ENCODE measurements around the gene LSP1. TPM values are rescaled to one million over a fixed set of nuclear protein-coding genes. Genes with fewer than 3 reads are reported as not detected.

LSP1 gene
- total RNA-seq, 2 experiments from 2014 or later = 232 to 303 TPM

DNA sequence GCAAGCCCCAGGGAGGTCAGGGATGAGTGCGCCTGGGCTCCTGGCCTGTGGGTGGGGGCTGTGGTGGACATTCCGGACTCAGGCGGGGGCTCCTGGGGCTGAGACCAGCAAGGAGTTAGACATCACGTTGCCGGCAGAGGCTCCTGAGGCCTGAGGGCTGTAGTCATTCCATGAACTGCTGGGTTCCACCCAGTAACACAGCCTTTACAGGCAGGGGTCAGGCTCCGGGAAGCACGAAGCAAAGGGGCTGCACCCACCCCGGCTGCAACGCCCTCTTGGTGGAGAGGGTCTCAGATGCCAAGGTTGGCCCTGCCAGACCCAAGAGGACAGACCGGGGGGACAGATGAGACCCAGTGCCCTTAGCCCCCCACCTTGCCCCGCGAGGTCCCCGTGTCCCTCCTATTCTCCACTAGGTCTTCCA is 75.6 kb downstream of the LSP1 start:
- POLR2A ChIA-PET = no interaction called here
- no peaks in the 10 kb centered on the region for H3K4me1 ChIP-seq (ENCODE audit: insufficient read depth, low read length, poor library complexity, severe bottlenecking)
- no peaks in the 10 kb centered on the region for H4K20me1 ChIP-seq (ENCODE audit: insufficient read depth, low read length)
- no peaks in the 10 kb centered on the region for H3K36me3 ChIP-seq (ENCODE audit: insufficient read depth, low read length)
- TF ChIP-seq CTCF (conservative IDR thresholded peaks at IDR 0.05; ENCODE audit: low read length) = no peak
- no peak for TF ChIP-seq EZH2phosphoT487 (IDR thresholded peaks at IDR 0.05; ENCODE audit: borderline replicate concordance, low read depth, low read length)
- no peak overlapping the region for H3K27ac ChIP-seq (ENCODE audit: low read depth, low read length, poor library complexity, severe bottlenecking)
- no peaks in the 10 kb centered on the region for H3K9me3 ChIP-seq (ENCODE audit: low read length)
- no peak overlapping the region for H3K4me2 ChIP-seq (ENCODE audit: low read length)
- CTCF ChIA-PET (ENCODE audit: unreplicated experiment) = no interaction called here
- H3K79me2 ChIP-seq (ENCODE audit: insufficient read depth, low read depth, low read length) = no peaks in the 10 kb centered on the region
- BruUV-seq (replicated peaks) = no TSS peak
- intact Hi-C loops (cut with micrococcal nuclease; ENCODE audit: unreplicated experiment) = loop anchor here (10.0 kb wide), 1 partner anchor 234 kb away; the partner anchor contains the start of gene KRTAP5-6
- no peak overlapping the region for H2AFZ ChIP-seq (ENCODE audit: low read length)
- no peak for DNase-seq (ENCODE audit: low spot score)
- no peaks in the 10 kb centered on the region for H3K9me2 ChIP-seq (ENCODE audit: insufficient read depth, low read length)
- no peak overlapping the region for H3K4me3 ChIP-seq (ENCODE audit: low read depth, low read length, poor library complexity, severe bottlenecking)

DNA sequence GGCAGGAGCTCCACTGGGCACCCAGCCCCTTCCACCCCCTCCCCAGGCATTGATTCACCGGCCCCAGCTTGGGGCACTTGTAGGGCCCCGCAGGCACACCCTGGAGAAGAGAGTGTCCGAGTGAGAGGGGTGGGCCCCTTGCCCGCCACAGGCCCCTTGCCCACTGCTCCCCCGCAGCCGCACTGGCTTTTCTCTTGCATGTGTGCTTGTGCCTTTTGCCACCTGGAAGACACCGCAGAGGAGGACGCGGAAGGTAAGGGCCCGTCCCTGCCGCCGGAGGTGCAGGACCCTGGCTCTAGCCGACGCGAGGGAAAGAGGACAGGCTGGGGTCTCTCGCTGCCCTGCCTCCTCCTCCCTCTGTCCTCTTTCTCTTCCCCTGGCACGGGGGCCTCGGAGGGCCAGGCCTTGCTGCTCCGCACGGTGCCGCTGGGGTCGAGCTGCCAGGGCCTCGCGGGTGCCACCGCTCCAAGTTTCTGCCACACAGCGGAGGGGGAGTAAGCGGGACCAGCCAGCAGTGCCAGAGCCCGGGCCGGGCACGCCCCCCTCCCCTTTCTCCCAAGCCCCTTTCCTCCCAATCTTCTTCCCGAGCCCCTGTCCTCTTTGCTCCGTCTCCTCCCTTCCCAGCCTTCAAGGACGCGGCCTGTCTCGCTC is 76.1 kb downstream of the LSP1 start:
- Histone ChIP-seq H3K27ac (ENCODE audit: low read depth, low read length, poor library complexity, severe bottlenecking) (no peak overlapping the region), H3K4me3 (ENCODE audit: low read depth, low read length, poor library complexity, severe bottlenecking) (no peak overlapping the region), H4K20me1 (ENCODE audit: insufficient read depth, low read length) (no peaks in the 10 kb centered on the region), H3K4me2 (ENCODE audit: low read length) (no peak overlapping the region), H3K36me3 (ENCODE audit: insufficient read depth, low read length) (no peaks in the 10 kb centered on the region), H3K9me2 (ENCODE audit: insufficient read depth, low read length) (no peaks in the 10 kb centered on the region), H3K4me1 (ENCODE audit: insufficient read depth, low read length, poor library complexity, severe bottlenecking) (no peaks in the 10 kb centered on the region), H3K9me3 (ENCODE audit: low read length) (no peaks in the 10 kb centered on the region), H3K79me2 (ENCODE audit: insufficient read depth, low read depth, low read length) (no peaks in the 10 kb centered on the region), H2AFZ (ENCODE audit: low read length) (no peak overlapping the region)
- intact Hi-C loops (cut with micrococcal nuclease; ENCODE audit: unreplicated experiment) = loop anchor here (10.0 kb wide), 1 partner anchor 234 kb away; the partner anchor contains the start of gene KRTAP5-6
- no peak for DNase-seq (ENCODE audit: low spot score)
- ChIA-PET CTCF (ENCODE audit: unreplicated experiment) (no interaction called here), POLR2A (no interaction called here)
- TF ChIP-seq EZH2phosphoT487 (IDR thresholded peaks at IDR 0.05; ENCODE audit: borderline replicate concordance, low read depth, low read length) (no peak), CTCF (conservative IDR thresholded peaks at IDR 0.05; ENCODE audit: low read length) (no peak)
- no TSS peak for BruUV-seq (replicated peaks)
